ENCODE data around the gene SNTG2.

SNTG2 gene

DNA sequence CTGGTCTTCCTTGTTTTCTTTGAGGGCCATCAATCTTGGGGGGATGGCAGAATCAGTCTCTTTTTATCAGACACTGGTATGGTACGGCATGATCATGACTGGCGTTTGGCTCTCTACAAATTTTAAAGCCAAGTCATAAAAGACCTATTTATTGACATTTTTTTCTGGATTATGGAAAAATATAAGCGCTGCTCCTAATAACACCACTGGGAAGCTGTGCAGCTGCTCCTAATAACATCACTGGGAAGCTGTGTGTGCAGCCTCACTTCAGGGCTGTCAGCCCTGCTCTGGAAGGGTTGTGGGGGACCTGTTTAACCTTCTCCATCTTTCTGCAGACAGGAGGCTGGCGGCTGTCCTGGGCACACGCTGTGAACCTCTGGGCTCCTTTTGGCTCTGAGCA, 88.9 kb downstream of the SNTG2 start:
- no peak overlapping the region for H3K27ac ChIP-seq
- H3K4me3 ChIP-seq, result no peak overlapping the region

DNA sequence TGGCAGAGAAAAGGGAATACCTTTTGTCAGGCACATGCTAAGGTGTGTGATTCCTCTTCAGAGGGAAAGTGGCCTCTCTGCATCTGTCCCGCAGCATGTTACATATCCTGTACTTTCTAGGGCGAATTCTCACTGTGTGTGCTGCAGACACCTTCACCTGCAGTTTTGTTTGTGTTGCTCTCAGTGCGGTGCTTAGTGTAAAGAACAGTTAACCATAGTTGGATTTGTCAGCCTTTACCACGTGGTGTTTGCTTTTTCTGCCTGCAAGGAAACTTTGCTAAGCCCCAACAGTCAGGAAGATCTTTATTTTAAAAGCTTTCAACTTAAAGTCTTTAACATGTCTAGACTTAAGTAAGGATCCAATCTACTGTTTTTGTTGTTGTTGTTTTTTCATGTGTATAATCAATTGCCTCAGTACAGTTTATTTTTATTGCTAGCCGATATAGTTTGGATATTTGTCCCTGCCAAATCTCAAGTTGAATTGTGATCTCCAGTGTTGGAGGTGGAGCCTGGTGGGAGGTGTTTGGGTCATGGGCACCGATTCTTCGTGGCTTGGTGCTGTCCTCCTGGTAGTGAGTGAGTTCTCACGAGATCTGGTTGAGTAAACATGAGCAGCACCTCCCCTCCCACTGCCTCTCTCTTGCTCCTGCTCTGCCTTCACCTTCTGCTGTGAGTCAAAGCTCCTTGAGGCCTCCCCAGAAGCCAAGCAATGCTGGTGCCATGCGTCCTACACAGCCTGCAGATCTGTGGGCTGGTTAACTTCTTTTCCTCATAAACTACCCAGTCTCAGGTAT, 90.6 kb downstream of the SNTG2 start:
- Histone ChIP-seq H3K4me3 (no peak overlapping the region), H3K27ac (no peak overlapping the region)

GRCh38 chr2:1045109-1045508, 94.5 kb downstream of the SNTG2 start:
- Histone ChIP-seq H3K4me3 (no peak overlapping the region), H3K27ac (no peak overlapping the region)

GRCh38 chr2:1046067-1046466, 95.4 kb downstream of the SNTG2 start:
- no peak overlapping the region for H3K4me3 ChIP-seq
- H3K27ac ChIP-seq, result no peak overlapping the region

DNA sequence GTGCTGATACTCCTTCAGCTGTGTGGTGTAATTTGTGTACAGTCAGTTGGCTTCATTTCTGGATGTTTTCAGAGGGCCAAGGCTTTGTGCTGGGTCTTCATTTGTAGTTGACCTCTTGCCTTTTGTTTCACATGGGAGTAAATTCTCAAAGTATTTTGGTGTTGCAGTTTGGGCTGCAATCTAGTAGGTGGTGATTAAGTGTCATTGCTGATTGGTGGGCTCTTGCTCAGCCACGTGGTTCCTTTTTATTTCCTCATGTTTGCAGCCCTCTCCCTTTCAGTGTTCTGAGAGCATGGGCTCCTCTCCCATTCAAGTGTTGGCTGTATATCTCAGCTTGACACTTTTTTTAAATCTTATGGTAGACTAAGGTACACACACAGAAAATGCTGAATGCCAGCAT, 96.8 kb downstream of the SNTG2 start:
- Histone ChIP-seq H3K4me3 (no peak overlapping the region), H3K27ac (no peak overlapping the region)

DNA sequence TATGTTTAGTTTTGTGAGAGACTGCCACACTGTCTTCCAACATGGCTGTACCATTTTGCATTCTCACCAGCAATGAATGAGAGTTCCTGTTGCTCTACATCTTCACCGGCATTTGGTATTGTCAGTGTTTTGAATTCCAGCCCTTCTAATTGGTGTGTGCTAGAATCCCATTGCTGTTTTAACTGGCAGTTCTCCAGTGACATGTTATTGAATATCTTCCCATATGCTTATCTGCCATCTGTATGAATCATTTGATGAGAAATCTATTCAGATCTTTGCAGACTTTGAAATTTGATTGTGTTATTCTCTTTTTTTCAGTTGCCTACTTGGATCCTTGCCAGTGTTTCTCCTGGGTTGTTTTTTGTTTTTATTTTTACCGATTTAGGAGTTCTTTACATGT, 99.0 kb downstream of the SNTG2 start:
- no peak overlapping the region for H3K27ac ChIP-seq
- no peak overlapping the region for H3K4me3 ChIP-seq

DNA sequence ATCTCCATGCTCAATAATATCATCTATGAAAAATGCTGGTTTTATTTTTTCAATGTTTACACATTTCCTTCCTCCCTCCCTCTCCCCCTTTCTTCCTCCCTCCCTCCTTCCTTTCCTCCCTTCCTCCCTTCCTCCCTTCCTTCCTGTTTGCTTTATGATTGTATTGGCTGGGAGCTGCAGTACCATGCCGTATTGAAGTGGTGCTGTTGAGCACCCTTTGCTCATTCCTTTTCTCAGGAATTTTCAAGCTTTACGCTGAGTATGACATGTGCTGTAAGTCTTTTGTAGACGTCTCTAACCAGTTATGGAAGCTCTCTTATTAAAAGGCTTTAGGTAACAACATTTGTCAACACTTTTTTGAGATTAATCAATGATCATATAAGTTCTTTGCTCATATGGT, 100.4 kb downstream of the SNTG2 start:
- H3K27ac ChIP-seq, result no peak overlapping the region
- no peak overlapping the region for H3K4me3 ChIP-seq

DNA sequence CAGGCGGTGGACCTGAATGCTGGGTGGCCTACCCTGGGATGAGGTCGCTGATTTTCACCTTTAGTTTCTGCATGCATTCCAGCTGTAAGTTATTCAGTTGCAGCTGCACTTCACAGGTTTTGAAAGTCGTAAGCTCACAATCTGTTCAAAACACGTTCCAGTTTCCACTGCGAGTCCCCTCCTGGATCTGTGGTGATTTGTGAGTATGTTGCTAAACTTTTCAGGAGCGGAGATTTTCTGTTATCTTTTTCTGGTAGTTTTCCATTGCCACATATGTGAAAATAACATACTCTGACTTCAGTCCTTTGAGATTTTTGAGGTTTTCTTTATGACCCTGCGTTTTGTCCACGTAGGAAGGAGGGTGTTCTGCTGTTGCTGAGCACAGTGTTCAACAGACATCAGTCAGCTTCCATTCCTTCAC, 102.1 kb downstream of the SNTG2 start:
- Histone ChIP-seq H3K27ac (no peak overlapping the region), H3K4me3 (no peak overlapping the region)

DNA sequence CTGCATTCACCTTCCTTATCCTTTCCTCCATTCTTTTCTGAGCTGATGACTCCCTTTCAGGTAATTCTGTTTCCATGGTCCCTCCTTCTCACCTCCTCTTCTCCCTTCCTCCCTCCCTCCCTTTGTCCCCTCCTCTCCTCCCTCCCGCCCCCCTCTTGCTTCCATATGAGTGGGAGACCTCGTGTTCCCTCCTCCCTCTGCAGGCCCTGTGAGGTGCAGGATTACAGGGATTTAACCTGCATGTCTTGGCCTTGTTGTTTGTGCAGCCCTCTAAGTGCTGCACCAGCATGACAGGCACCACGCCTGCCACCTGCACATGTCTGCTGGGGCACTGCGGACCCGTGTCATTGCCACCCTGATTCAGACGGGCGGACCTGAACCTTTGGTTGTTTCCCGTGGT, 103.1 kb downstream of the SNTG2 start:
- Histone ChIP-seq H3K4me3 (no peak overlapping the region), H3K27ac (no peak overlapping the region)

GRCh38 chr2:1054399-1054798, 103.8 kb downstream of the SNTG2 start:
- no peak overlapping the region for H3K4me3 ChIP-seq

DNA sequence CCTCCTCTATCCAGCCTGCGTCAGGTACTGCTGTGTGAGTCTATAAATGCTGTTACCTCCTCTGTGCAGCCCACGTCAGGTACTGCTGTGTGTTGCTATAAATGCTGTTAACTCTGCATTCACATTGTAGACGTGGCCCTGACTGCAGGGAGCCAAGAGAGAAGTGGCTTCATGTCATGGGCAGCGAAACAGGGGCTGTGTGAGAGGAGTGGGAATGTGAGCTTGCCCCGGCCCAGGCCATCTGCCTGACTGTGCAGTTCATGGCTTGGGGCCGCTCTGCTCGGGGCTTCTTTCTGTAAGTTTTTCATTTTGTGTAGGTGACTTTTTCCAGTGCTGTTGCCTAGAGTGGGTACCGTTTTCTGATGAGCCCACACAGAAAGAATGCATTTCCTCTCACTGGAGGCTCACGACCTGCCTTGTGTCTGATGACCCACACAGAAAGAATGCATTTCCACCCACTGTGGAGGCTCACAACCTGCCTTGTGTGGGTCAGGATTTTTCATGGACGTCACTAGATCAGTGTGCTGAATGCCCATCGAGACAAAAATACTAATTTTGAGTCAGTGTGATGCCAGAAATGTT, 104.5 kb downstream of the SNTG2 start:
- no peak overlapping the region for H3K27ac ChIP-seq
- H3K4me3 ChIP-seq, result no peak overlapping the region

More at GRCh38 chr2:1054399-1054798, 103.8 kb downstream of the SNTG2 start:
- H3K27ac ChIP-seq, result no peak overlapping the region

GRCh38 chr2:1060372-1060771, 109.7 kb downstream of the SNTG2 start:
- Histone ChIP-seq H3K27ac (no peak overlapping the region), H3K4me3 (no peak overlapping the region)

DNA sequence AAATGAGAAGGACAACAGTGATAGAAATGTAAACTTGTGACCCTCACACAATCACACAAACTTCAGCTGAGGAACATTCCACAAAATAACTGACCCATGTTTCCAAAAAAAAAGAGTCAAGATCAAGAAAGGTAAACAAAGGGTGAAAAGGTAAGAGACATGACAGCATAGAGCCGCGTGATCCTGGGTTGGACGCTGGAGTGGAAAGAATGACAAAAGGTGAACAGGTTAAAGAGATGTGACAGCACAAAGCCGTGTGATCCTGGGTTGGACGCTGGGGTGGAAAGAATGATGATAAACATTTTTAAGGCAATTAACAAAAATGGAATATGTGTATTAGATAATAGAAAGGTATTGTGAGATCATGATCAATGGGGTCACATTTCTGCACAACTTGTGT, 110.3 kb downstream of the SNTG2 start:
- Histone ChIP-seq H3K4me3 (no peak overlapping the region), H3K27ac (no peak overlapping the region)

DNA sequence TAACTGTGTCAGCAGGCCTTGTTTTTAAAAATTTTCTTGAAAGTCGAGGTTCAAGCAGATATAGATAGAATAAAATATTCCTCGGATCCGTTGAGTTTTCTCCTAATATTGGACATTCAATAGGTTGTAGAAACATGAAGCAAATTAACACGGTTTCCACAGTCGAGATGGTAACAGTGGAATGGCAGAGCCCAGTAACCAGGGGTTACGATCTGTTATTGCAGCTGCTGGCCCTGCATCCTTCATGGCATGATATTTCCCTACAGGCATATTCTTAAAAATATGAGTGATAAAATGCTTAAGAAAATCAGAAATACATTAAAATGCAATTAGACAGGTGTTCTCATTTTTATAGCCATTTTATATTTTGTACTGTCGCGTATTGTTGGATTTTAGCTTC, 117.6 kb downstream of the SNTG2 start:
- H3K27ac ChIP-seq, result no peak overlapping the region
- no peak overlapping the region for H3K4me3 ChIP-seq

DNA sequence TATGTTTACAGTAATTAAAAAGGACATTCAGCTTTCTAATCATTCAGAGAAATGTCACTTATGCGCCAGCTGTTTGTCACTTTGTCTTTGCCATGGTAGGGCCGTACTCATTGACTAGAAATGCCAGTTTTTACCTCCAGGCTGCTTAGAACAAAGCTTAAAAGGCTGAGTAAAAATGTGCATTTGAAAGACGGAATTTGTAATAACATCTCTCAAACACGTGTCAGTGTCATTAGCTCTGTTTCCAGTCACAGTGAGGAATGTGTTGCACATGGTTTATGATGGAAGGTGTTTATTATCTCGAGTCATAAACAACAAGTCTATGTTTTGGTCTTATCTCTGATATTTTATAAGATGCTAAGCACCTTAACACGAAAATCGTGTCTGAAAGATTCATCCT, 118.2 kb downstream of the SNTG2 start:
- H3K27ac ChIP-seq, result no peak overlapping the region

DNA sequence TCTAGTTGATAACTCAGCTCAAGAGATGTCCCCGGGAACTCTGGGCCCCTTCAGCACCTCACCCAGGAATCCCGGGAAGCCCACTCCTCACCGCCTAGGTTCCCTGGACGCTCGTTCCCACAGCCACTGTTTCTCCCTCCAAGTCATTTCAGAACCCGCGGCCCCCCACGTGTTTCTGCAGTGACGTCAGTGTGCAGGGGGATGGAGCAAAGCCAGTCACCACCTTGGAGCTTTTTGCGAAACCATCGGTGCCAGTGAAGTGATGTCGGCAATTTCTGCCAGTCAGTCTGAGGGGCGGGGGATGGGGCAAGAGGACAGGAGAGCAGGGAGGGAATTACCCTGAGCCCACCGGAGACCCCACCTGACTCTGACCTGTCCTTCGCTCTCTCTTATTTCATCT, 119.2 kb downstream of the SNTG2 start:
- no peak overlapping the region for H3K4me3 ChIP-seq
- H3K27ac ChIP-seq, result no peak overlapping the region

More for the DNA sequence above, 118.2 kb downstream of the SNTG2 start:
- H3K4me3 ChIP-seq, result no peak overlapping the region

DNA sequence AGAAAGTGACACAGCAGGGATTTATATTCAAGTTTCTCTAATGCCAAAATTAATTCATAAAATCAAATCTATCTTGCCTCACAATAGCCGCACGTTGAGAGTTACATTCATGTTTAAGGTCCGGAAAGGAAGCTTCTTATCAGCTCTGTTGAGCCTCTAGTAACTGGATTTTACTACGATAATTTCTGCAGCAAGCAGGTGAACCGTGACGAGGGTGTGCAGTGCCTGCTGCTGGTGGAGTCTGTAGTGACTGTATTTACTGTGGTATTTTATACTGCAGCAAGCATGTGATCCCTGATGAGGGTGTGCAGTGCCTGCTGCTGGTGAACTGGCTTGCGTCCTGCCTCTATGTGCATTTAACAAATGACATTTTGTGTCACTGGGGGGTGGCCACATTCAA, 120.0 kb downstream of the SNTG2 start:
- no peak overlapping the region for H3K4me3 ChIP-seq
- no peak overlapping the region for H3K27ac ChIP-seq

DNA sequence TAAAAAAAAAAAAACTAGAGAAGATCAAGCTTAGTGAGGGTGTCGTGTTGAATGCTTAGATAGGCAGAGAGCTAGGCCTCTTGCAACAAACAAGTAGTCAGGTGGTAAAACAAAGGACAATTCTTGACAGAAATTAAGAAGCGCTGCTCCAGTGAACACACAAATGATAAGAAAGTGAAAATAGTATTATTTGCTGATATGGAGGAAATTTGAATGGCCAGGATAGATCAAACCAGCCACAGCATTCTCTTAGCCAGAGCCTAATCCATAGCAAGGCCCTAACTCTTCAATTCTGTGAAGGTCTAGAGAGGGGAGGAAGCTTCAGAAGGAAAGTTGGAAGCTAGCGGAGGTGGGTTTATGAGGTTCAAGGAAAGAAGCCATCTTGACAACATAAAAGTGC, 121.0 kb downstream of the SNTG2 start:
- Histone ChIP-seq H3K27ac (no peak overlapping the region), H3K4me3 (no peak overlapping the region)

DNA sequence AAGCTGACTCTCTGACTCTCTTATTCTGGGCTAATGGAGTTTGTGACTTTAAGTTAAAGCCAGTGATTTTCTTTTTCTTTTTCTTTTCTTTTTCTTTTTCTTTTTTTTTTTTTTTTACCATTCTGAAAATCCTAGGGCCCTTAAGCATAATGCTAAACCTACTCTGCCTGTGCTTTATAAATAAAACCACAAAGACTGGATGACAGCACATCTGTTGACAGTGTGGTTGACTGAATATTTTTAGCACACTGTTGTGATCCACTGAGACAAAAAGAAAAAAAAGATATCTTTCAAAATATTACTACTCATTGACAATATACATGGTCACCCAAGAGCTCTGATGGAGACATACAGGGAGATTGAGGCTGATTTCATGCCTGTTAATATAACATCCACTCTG, 121.6 kb downstream of the SNTG2 start:
- Histone ChIP-seq H3K4me3 (no peak overlapping the region), H3K27ac (no peak overlapping the region)

DNA sequence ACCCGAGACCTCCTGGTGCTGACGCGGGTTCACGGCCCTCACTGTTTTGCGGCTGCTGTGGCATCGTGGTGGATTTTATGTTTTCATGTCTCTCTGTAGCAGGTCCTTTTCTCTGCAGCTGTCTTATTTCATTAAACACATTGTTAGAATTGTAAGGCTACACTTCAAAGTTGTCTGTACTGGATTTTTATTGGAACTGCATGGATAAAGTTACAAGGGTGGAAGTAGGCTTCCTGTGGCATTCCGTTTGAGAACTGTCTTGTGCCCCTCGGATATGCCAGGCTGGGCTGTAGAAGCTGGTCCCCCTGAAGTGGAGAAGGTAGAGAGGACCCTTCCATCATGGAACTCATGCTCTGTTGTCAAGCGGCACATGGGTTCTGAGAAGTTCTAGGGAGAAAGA, 127.3 kb downstream of the SNTG2 start:
- Histone ChIP-seq H3K27ac (no peak overlapping the region), H3K4me3 (no peak overlapping the region)

- no peak overlapping the region for H3K27ac ChIP-seq
- no peak overlapping the region for H3K4me3 ChIP-seq
These were observed 127.7 kb downstream of the SNTG2 start for GRCh38 chr2:1078326-1078725.
